Bronchus fibroblast of lung (primary cell): Measurements from ENCODE around the gene PPP2R5A. TPM values are rescaled to one million over a fixed set of nuclear protein-coding genes. Genes with fewer than 3 reads are reported as not detected.

Experiments
- total RNA-seq: library from RNA; depleted of rRNA; stranded (reverse); fragments of >200 nt; gene quantifications from 2 replicates; pipeline ENCODE4 v1.2.3, GENCODE V29; 2015

The PPP2R5A gene
- total RNA-seq = 15.3 and 17.1 TPM in 2 replicates

DNA sequence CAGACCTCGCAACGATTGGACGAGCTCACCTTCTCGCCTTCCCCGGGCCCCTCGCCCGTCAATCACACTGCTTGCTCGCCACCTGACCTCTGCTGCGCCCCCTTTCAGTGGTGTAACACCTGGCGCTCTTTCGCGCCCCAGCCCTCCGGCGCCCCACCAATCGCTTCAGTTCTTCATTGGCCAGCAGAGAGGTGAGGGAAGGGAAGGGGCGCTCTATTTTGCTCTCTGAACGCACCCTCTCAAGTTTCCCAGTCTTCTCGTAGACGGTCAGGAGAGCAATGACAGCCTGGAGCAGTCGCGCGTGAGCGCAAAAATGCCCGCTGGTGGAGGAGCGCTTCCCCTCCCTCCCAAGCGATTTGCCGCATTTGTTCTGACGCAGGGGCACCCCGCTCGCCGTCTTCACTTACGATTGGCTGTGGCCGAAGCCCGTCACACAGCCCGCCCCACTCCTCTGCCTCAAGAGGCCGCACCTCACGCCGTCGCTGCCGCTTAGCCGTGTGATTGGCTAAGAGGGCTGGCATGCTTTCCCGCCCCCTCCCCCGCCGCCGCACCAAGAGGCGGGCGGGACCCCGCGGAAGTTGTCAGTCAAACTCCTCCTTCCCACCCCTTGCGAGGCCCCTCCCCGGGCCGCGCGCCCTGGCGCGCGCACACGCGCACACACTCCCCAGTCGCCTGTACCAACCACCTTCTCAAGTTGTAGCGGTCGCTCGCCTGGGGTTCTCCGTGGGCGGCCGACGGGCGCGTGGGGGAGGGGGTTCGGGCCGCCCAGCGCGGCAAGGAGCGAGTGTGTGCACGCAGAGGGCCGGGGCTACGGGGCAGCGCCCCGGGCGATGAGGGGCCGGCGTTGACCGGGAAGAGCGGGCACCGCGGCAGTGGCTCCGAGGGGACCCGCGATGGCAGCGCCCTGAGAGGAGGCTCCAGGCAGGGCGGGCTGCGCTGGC lies at the start of gene PPP2R5A:
TSS of gene PPP2R5A (plus strand) at position 667 of the 941 bp plus-strand sequence. CDS start 701 bp downstream, outside the sequence.

Other genes starting within 250 kb of the PPP2R5A start
- gene INTS7, start 249.9 kb upstream of the PPP2R5A start, total RNA-seq = 9.4 and 12.2 TPM in 2 replicates
- gene DTL, start 249.7 kb upstream of the PPP2R5A start, total RNA-seq = 20.8 and 23.8 TPM in 2 replicates
- 9.8 and 10.8 TPM in 2 replicates for gene PACC1, start 129.5 kb downstream of the PPP2R5A start, total RNA-seq
- gene NENF, start 147.5 kb downstream of the PPP2R5A start, total RNA-seq = 78.5 and 85.7 TPM in 2 replicates